Right renal cortex interstitium (tissue), 3 donors: Measurements from ENCODE around the gene ANTXRL. TPM values are rescaled to one million over a fixed set of nuclear protein-coding genes. Genes with fewer than 3 reads are reported as not detected.
"Not testable (repeated sequence)": the region's sequence is repeated elsewhere in the genome, so short reads cannot be mapped to it uniquely, and the experiment has no call there.

Source experiments
- DNase-seq, 3 donors: peaks; one replicate each; pipeline ENCODE4 v3.0.0-alpha.2; 2013; ENCODE audit warnings: low read depth in 3 of 3, low spot score in 2 of 3
- polyA plus RNA-seq, 3 donors: library from polyadenylated mRNA; unstranded; fragments of 120-200 nt; gene quantifications; one replicate each; pipeline ENCODE4 v1.2.1, GENCODE V29; 2013; ENCODE audit not compliant: insufficient read length in 3 of 3

ANTXRL gene
- polyA plus RNA-seq, 3 donors: not detected

GRCh38 chr10:46326066-46326465, 39.3 kb downstream of the ANTXRL start:
- no peak for DNase-seq

- DNase-seq: no peak
Measured at GRCh38 chr10:46326971-46327370, 40.2 kb downstream of the ANTXRL start.

GRCh38 chr10:46327685-46328084, 40.9 kb downstream of the ANTXRL start:
- DNase-seq: no peak

DNA sequence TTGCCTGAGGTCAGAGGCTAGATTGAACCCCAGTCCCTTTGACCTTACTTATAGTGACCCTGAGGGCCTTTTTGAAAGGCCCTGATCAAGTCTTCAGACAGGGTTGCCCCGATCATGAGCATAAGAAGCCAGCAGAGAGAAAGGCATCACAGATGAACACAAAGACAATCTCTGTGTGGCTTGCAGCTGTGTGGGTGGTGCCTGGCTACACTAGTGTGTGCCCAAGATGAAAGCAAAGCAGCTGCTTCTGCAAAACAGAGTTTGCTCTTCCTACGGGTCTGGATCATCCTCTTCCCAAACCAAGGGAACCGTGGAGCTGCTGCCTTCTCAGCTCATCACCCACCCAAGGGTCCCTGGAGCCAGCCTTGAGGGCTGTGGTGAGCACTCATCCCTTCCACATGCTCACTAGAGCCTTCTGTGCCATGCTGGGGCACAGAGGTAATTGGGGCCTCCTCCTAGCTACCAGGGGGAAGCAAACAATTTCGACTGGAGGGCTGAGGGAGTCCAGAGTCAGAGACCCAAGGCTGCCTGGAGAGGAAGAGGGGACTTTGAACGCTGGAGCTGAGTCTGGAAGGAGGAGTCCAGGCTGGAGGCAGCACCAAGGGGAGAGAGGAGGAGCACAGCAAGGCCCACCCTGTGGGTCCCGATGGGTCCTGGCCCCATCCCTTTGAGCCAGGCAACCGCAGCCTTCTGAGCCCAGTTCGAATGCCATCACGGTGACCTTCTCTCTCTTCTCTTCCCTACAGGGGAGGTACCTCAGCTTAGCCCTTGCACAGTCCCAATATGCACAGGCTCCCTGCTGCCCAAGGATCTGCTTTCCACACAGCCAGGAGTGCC, 42.3 kb downstream of the ANTXRL start:
- DNase-seq: no peak

GRCh38 chr10:46329690-46330016, 42.9 kb downstream of the ANTXRL start:
- no peak for DNase-seq

DNA sequence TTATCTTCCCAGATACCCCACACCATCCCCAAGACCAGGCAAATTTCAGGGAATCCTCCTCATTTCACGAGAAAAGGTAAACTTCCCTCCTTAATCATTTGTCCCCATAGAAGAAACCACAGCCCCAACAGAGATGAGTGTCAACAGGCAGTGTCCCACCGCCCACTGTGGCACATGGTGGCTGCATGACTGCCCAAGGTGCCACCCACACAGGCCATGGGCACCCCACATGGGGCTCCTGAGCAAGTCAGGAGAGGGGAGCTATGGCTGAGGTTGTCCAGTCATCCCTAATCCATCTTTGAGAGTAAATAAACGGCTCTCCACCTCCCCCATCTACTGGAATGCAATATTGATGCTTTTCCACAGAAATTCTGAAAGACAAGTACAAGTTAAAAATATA, 44.1 kb downstream of the ANTXRL start:
- DNase-seq: no peak

DNA sequence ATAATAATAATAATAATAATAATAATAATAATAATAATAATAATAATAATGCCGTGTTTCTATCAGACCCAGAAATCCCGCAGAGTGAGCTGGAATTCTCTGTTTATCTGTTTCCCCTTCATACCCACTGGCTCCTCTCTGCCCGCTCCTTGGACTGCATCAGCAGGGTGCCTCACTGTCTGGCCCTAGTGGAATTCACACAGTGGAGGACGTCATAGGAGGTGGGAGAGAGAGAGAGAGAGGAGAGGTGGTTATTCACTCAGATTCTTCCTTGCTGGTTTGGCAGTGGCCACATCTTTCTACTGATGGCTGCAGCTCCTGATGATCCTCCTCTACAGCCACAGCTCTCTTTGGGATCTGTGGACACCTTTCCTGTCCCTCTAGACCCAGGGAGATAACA, 78.7 kb downstream of the ANTXRL start:
- DNase-seq: not testable (repeated sequence)

DNA sequence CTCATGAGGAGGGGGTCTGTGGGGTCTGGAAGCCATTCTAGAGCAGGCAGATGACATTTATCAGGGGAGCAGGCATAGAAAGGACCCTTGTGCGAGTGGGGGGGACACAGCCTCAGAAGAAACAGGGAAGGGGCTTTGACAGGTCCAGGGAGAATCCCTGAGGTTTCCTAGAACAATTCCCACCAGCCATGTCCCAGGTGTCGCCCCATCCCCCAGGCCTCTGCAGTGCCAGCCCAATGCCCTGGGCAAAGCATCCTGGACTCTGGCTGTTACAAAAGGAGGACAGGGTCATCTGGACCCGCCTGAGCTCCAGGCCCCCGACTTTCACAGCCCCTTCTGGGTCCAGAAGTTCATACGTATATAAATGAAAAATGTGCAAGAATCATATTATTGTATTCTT, 80.4 kb downstream of the ANTXRL start:
- DNase-seq: not testable (repeated sequence)

DNA sequence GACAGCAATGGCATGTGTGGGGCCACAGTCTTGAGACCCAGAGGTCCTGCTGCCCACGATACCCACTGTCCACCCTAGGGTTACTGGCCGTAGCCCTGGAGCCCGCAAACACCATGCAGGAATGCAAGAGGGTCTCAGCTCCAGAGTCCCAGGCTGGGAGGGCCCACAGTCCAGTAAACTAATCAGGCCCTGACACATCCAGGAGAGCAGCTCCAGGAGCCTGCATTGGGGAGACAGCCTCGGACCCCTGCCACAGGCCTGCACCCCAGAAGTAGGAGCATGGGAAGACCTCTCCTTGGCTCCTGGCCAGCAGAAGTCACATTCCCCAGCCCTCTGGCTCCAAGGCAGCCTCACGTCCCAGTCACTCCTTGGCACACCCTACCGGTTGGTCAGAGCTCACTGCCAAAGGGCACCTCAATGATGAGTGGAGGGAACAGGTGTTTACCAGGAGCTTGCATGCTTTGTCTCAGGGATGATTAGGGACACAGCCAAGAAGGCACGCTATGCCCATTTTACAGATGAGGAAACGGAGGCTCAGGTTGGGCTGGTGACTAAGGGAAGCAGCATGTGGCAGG, 81.0 kb downstream of the ANTXRL start:
- not testable (repeated sequence) for DNase-seq

DNA sequence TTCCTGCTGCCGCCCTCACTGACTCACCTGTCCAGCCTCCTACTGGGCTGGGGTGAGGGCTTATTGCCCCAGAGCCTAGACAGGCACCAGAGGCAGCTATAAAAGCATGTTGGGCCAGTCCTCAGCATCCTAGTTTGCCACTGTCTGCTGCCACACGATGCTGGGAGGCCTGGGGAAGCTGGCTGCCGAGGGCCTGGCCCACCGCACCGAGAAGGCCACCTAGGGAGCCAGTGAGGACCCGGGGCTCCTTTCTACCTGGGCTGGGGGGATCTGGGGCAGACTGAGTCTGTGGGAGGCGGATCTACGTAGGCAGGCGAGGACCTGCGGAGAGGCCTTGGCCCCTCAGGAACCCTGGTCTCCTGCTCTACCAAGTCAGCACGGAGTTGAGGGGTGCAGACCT, 82.2 kb downstream of the ANTXRL start:
- DNase-seq: not testable (repeated sequence)

DNA sequence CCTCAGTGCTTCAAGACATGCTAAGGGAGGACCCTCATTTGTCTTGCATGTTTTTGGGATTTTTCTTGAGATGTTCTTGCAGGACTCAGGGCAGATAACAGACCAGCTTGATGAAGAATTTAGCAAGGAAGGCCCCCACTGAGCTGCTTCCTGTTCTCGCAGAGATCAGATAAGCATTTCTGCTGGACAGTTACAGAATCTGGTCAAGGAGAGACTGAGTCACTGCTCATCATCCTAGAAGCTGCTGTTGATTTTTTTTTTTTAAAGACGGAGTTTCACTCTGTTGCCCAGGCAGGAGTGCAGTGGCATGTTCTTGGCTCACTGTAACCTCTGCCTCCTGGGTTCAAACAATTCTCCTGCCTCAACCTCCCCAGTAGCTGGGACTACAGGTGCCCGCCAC, 87.6 kb downstream of the ANTXRL start:
- DNase-seq: not testable (repeated sequence)

DNA sequence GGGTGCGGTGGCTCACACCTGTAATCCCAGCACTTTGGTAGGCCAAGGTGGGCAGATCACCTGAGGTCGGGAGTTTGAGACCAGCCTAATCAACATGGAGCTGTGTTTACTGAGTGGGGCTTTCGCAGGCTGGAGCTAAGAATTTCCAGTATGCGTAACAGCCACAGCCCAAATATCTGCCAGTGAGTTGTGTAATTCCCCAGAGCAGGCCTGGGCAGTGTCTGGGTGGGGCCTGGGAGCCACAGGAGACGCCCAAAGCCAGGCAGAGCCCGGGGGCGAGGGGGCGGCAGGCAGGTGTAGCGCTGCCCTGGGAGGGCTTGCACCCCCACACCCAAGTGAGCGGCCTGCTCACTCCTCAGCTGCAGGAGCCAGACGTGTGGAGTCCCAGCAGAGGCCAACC, 88.6 kb downstream of the ANTXRL start, which contains the start of gene ANXA8L1:
Gene ANXA8L1 (plus strand): TSS at position 371 of the 400 bp plus-strand sequence. CDS start 76 bp downstream, outside the sequence.
- not testable (repeated sequence) for DNase-seq

DNA sequence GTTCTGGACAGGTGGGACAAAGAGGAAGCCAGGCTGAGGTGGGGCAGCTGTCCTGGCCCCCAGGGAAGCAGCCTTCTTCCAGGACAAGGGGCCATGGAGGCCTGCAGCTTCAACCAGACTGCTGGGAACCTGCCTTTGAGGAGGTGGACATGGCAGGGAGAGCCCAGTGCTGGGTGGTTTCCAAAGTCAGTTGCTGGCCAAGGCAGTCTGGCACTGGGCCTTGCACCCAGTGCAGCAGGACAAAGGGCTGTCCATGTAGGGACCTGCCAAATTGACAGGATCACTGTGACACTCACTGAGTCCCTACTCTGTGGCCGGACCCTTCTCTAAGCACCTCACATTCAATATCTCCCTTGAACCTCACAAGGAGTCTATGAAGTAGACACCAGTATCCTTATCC, 90.2 kb downstream of the ANTXRL start:
- not testable (repeated sequence) for DNase-seq

GRCh38 chr10:46377651-46378050, 90.9 kb downstream of the ANTXRL start:
- not testable (repeated sequence) for DNase-seq

GRCh38 chr10:46378108-46378507, 91.3 kb downstream of the ANTXRL start:
- DNase-seq: not testable (repeated sequence)

DNA sequence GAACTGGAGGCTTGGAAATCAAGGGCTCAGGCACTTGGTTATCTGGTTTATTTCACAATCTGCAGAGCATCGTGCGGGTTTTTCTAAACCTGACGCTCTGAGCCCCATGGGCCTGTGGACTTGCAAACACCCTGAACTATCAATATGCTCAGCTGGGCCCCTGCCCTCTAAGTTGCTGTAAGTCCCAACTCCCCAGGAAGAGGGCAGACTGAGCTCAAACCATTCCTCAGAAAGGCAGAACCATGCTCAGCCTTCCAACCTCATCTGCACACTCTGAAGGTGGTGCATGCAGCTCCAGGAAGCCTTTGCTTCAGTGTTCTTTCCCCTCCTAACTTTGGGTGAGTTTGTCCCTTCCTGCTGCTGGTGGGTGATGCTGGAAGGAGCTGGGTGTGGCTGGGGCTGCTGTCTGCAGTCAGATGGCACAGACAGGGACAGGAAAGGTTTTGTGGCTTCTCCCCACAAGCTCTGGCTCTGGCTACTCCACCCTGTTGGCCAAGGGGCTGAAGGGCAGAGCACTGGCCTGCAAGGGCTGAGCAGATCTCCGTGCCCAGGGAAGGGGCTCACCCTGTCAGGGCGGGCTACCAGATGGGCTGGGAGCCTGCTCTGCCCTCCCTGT, 92.5 kb downstream of the ANTXRL start:
- not testable (repeated sequence) for DNase-seq

Other genes with a start within 250 kb of the ANTXRL start
- not detected for gene MSMB, start 240.7 kb upstream of the ANTXRL start, polyA plus RNA-seq
- under 1 TPM; 0.07 to 0.15 (median 0.11) TPM for gene ANXA8L1, start 88.8 kb downstream of the ANTXRL start, polyA plus RNA-seq
- gene NPY4R, start 179.0 kb downstream of the ANTXRL start, polyA plus RNA-seq: not detected